ENCODE measurements around the gene CENPP.

The CENPP gene

DNA sequence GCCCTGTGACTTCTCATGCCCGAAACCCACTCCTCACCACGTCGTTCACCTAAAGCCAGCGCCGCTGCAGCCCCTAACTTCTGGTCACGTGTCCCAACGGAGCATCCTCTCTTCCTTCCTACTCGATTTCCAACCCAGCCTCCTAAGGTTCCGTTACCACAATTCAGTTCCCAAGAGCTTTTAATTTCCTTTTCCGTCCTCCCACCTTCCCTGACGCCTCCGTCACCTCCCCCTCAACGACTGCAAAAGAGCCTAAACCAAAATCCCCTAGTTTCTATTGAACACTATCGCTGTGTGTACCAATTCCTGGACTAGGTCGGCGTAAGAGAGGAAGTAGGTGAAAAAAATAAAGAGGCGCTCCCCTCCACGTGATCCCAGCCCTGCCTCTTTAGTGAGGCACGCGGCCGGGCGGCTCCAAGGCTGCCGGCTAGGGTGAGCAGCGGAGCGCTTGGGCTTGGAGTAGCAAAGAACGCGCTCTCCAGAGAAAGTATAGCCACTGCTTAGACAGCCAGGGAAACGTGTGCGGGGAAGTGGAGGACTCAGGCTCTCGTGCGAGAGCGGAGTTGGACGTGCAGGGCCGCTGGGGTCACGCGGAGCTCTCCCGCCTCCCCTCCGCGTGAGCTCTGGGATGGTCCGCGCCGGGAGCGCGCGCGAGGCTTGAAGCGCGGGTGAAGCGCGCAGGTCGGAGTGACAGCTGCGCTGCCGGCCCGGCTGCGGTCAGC is at the start of gene CENPP, which contains the start of gene NOL8:
CENPP (plus strand) TSS at position 685 of the 722 bp plus-strand sequence.
NOL8 (minus strand) TSS at position 82 of the 722 bp plus-strand sequence. CDS start 1,189 bp downstream, outside the sequence.
- H3K27me3 ChIP-seq (ENCODE audit: control insufficient read depth, insufficient read depth, low read length): no peaks in the 10 kb centered on the region
- peaks cover 12% of the 10 kb centered on the region for H3K4me1 ChIP-seq (ENCODE audit: control insufficient read depth, insufficient read depth, low read length)

DNA sequence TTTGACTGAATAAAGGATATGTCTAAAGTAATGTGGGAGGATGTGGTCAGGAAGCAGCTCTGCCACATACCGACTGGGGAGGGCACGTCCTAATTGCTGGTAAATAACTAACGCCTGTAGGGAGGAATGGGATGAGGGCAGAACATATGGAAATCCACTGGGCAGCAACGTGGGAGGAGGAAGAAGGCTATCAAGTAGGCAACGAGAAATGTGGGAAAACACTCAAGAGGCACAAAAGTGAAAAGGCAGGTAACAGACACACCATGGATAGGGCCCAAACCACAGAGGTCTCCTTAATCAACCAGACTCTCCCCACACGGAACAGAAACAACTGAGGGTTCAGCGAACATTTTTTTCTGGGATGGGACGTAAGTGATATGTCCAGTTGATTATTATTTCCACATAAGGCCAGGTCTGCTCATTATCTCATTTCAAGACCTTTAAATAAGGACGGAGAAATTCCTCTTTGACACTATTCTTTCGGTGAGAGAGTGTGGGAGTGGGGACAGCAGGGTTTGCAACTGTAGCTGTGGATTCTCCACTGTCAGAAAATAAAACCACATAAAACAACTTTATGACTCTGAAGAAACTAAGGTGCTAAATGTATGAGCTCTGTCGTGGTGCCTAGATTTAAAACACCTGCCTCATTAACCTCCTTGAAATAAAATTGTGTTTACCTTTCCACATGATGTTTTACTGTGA is 49.3 kb upstream of the CENPP start:
- Histone ChIP-seq H3K27me3 (ENCODE audit: control insufficient read depth, insufficient read depth, low read length) (no peaks in the 10 kb centered on the region), H3K27ac (ENCODE audit: low read depth, low read length) (no peak overlapping the region), H3K9ac (ENCODE audit: low read length) (no peak overlapping the region), H3K36me3 (ENCODE audit: control insufficient read depth, insufficient read depth, low read length) (peaks cover 18% of the 10 kb centered on the region), H3K4me3 (ENCODE audit: low read length) (no peak overlapping the region), H3K4me1 (ENCODE audit: control insufficient read depth, insufficient read depth, low read length) (no peaks in the 10 kb centered on the region)

More for the DNA sequence above, at the start of gene CENPP, which contains the start of gene NOL8:
- peak within 1 kb of the TSS; percentile 98 for H3K9ac ChIP-seq (ENCODE audit: low read length)
- peaks cover 9% of the 10 kb centered on the region for H3K36me3 ChIP-seq (ENCODE audit: control insufficient read depth, insufficient read depth, low read length)
- peak within 1 kb of the TSS; percentile 79 for H3K4me3 ChIP-seq (ENCODE audit: low read length)
- H3K27ac ChIP-seq (ENCODE audit: low read depth, low read length): peak within 1 kb of the TSS; percentile 100

DNA sequence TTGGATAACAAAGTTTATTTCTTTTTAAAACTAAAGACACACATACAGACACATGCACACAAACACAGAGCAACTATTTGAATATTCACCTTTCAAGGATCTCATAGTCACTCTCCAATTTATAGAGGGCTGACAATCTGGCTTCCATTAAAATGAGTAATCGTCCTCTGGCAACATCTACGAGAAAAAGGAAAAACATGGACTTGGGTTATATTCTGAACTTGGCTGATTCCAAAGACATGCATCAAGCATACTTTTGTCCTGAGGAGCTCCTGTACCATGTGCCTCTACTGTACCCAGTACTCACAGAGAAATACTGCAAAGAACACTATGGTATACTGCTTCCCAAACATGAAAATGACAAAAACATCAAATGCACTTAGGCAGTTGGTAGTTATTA is 47.6 kb upstream of the CENPP start:
- Histone ChIP-seq H3K27ac (ENCODE audit: low read depth, low read length) (no peak overlapping the region), H3K36me3 (ENCODE audit: control insufficient read depth, insufficient read depth, low read length) (peaks cover 16% of the 10 kb centered on the region)

DNA sequence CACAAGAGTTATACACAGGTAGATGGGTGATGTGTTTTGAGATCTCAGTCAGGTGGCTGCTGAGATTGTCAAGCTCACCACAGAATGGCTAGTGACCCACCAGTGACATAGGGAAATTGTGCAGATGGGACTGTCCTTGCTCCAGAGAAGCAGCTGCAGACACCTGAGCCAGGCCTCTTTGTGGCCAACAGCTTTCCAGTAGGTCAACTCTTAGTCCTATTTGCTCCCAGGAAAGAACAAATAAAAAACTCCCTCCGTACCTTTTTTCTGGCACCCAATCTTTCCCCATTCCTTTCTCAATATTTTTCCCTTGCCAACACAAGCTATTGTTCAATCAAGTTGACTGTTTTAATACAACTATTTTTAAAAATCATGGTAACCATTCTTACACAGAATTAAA is 46.5 kb upstream of the CENPP start:
- peaks cover 12% of the 10 kb centered on the region for H3K36me3 ChIP-seq (ENCODE audit: control insufficient read depth, insufficient read depth, low read length)
- H3K4me1 ChIP-seq (ENCODE audit: control insufficient read depth, insufficient read depth, low read length): no peaks in the 10 kb centered on the region

More for the DNA sequence above, 47.6 kb upstream of the CENPP start:
- H3K4me1 ChIP-seq (ENCODE audit: control insufficient read depth, insufficient read depth, low read length): no peaks in the 10 kb centered on the region
- no peak overlapping the region for H3K9ac ChIP-seq (ENCODE audit: low read length)
- H3K4me3 ChIP-seq (ENCODE audit: low read length): no peak overlapping the region
- no peaks in the 10 kb centered on the region for H3K27me3 ChIP-seq (ENCODE audit: control insufficient read depth, insufficient read depth, low read length)

DNA sequence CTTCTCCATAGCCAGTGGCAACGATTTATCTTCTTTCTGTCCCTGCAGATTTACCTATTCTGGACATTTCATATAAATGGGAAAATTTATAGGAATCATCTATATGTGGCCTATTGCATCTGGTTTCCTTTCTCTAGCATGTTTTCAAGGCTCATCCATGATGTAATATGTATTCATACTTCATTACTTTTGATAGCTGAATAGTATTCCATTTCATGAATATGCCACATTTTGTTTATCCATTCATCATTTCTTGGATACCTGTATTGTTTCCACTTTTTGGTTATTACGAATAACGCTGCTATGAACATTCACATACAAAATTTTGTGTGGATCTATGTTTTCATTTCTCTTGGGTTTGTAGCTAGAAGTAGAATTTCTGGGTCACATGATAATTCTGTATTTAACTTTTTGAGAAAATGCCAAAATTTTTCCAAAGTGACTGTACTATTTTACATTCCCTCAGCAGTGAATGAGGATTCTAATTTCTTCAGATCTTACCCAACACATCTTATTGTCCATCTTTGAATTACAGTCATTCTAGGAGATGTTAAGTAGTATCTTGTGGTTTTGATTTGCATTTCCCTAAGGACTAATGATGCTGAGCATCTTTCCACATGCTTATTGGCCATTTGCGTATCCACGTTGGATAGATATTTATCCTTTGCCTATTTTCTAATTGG is 35.9 kb upstream of the CENPP start:
- Histone ChIP-seq H3K27me3 (ENCODE audit: control insufficient read depth, insufficient read depth, low read length) (no peaks in the 10 kb centered on the region), H3K36me3 (ENCODE audit: control insufficient read depth, insufficient read depth, low read length) (peaks cover 8% of the 10 kb centered on the region), H3K27ac (ENCODE audit: low read depth, low read length) (no peak overlapping the region), H3K4me3 (ENCODE audit: low read length) (no peak overlapping the region), H3K4me1 (ENCODE audit: control insufficient read depth, insufficient read depth, low read length) (peaks cover 15% of the 10 kb centered on the region), H3K9ac (ENCODE audit: low read length) (no peak overlapping the region)

More for the DNA sequence above, 46.5 kb upstream of the CENPP start:
- Histone ChIP-seq H3K9ac (ENCODE audit: low read length) (no peak overlapping the region), H3K27me3 (ENCODE audit: control insufficient read depth, insufficient read depth, low read length) (no peaks in the 10 kb centered on the region), H3K4me3 (ENCODE audit: low read length) (no peak overlapping the region), H3K27ac (ENCODE audit: low read depth, low read length) (no peak overlapping the region)

- Histone ChIP-seq H3K4me3 (ENCODE audit: low read length) (no peak overlapping the region), H3K9ac (ENCODE audit: low read length) (no peak overlapping the region), H3K4me1 (ENCODE audit: control insufficient read depth, insufficient read depth, low read length) (peaks cover 15% of the 10 kb centered on the region)
These were observed 34.8 kb upstream of the CENPP start for GRCh38 chr9:92290785-92291429.

DNA sequence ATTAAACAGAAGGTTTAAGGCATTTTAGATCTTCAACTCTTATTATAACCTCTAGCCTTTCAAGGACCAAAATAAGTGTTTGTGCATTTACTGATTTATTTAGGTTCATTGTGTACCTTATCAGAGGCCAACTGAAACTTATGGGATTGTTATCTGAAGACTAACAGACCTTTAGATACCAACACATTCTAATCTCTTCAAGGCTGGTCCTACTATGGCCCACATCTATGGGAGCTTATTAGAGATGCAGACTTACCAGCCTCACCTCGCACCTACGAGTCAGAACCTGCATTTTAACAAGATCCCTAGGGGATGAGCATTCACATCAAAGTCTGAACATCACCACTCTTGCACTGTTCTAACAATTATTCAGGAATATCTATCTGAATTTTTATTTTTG is 34.2 kb upstream of the CENPP start:
- Histone ChIP-seq H3K36me3 (ENCODE audit: control insufficient read depth, insufficient read depth, low read length) (peaks cover 5% of the 10 kb centered on the region), H3K27ac (ENCODE audit: low read depth, low read length) (no peak overlapping the region), H3K27me3 (ENCODE audit: control insufficient read depth, insufficient read depth, low read length) (no peaks in the 10 kb centered on the region), H3K9ac (ENCODE audit: low read length) (no peak overlapping the region), H3K4me1 (ENCODE audit: control insufficient read depth, insufficient read depth, low read length) (peaks cover 15% of the 10 kb centered on the region), H3K4me3 (ENCODE audit: low read length) (no peak overlapping the region)

More at GRCh38 chr9:92290785-92291429, 34.8 kb upstream of the CENPP start:
- peaks cover 5% of the 10 kb centered on the region for H3K36me3 ChIP-seq (ENCODE audit: control insufficient read depth, insufficient read depth, low read length)
- H3K27ac ChIP-seq (ENCODE audit: low read depth, low read length): no peak overlapping the region
- no peaks in the 10 kb centered on the region for H3K27me3 ChIP-seq (ENCODE audit: control insufficient read depth, insufficient read depth, low read length)

DNA sequence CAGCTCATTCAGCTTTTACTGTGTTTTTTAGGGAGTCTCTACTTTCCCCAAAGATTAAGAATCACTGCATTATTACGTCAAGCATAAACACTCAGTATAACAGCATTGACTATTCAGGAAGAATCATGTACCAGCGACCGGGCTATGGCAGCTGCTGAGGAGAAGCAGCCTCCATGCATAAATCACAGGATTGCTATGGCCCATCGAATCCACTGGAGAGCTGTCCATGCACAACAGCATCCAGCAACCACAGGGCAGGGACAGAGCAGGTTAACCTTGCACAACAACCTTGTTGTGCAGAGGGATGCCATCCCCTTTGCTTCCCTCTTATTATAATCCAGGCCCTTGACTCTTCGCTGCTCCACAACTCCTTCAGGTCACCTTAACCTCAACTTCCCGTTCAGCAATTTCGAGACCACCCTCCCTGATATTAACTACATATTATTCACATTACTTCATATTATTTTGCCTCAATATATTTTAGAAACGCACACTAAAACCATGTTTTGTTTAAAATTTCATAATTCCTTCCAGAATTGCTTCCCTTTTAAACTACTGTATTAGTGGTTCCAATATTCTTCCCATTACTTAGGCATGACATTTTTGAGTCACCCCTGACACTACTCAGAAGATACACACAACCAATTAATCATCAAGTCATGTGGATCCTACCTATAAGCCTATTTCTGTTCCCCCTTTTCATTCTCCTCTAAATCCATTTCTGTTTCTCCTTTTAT is 33.2 kb upstream of the CENPP start:
- H3K27me3 ChIP-seq (ENCODE audit: control insufficient read depth, insufficient read depth, low read length): no peaks in the 10 kb centered on the region
- H3K27ac ChIP-seq (ENCODE audit: low read depth, low read length): peak overlapping the region; percentile 80
- H3K4me3 ChIP-seq (ENCODE audit: low read length): peak overlapping the region; percentile 97
- H3K36me3 ChIP-seq (ENCODE audit: control insufficient read depth, insufficient read depth, low read length): peaks cover 8% of the 10 kb centered on the region
- H3K4me1 ChIP-seq (ENCODE audit: control insufficient read depth, insufficient read depth, low read length): peaks cover 15% of the 10 kb centered on the region
- no peak overlapping the region for H3K9ac ChIP-seq (ENCODE audit: low read length)

DNA sequence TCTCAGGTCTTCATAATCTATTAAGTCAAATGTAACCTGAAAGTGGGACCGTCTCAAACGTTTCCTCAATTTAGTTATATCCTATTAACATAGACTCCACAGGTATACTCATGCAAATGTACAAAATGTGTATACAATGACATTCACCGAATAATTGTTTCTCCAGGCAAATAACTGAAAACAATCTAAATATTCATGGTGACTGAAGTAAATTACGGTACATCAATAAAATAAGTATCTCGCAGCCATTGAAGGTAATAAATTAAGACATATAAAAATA is 32.7 kb upstream of the CENPP start:
- H3K27ac ChIP-seq (ENCODE audit: low read depth, low read length): peak overlapping the region; percentile 80
- H3K9ac ChIP-seq (ENCODE audit: low read length): no peak overlapping the region
- H3K36me3 ChIP-seq (ENCODE audit: control insufficient read depth, insufficient read depth, low read length): peaks cover 6% of the 10 kb centered on the region
- H3K27me3 ChIP-seq (ENCODE audit: control insufficient read depth, insufficient read depth, low read length): no peaks in the 10 kb centered on the region
- peaks cover 15% of the 10 kb centered on the region for H3K4me1 ChIP-seq (ENCODE audit: control insufficient read depth, insufficient read depth, low read length)
- H3K4me3 ChIP-seq (ENCODE audit: low read length): peak overlapping the region; percentile 97

- Histone ChIP-seq H3K27ac (ENCODE audit: low read depth, low read length) (peak within 1 kb of the TSS; percentile 80), H3K27me3 (ENCODE audit: control insufficient read depth, insufficient read depth, low read length) (no peaks in the 10 kb centered on the region), H3K4me3 (ENCODE audit: low read length) (peak within 1 kb of the TSS; percentile 97), H3K36me3 (ENCODE audit: control insufficient read depth, insufficient read depth, low read length) (peaks cover 2% of the 10 kb centered on the region), H3K4me1 (ENCODE audit: control insufficient read depth, insufficient read depth, low read length) (peaks cover 15% of the 10 kb centered on the region), H3K9ac (ENCODE audit: low read length) (peak within 1 kb of the TSS; percentile 78)
These were observed 32.1 kb upstream of the CENPP start, which contains the start of gene IARS1 for GRCh38 chr9:92293452-92294296. IARS1 (minus strand) TSS chr9:92293697; CDS start chr9:92289419, 4,278 bp downstream.

DNA sequence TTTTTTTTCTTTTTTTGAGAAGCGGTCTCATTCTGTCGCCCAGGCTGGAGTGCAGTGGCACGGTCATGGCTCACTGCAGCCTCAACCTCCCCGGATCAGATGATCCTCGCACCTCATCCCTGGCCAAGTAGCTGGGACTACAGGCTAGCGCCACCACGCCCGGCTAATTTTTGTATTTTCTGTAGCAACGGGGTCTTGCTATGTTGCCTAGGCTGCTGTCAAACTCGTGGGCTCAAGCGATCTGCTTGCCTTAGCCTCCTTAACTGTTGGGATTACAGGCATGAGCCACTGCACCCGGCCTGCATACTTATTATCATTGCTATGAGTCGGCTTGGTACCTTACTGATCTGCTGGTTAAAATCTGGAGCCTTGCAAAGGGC is 31.5 kb upstream of the CENPP start:
- Histone ChIP-seq H3K4me1 (ENCODE audit: control insufficient read depth, insufficient read depth, low read length) (peaks cover 15% of the 10 kb centered on the region), H3K9ac (ENCODE audit: low read length) (peak overlapping the region; percentile 50), H3K27ac (ENCODE audit: low read depth, low read length) (peak overlapping the region; percentile 80), H3K36me3 (ENCODE audit: control insufficient read depth, insufficient read depth, low read length) (peaks cover 2% of the 10 kb centered on the region), H3K27me3 (ENCODE audit: control insufficient read depth, insufficient read depth, low read length) (no peaks in the 10 kb centered on the region), H3K4me3 (ENCODE audit: low read length) (peak overlapping the region; percentile 97)

All from rectal smooth muscle tissue (tissue), 1 donor.